ENCODE data around the gene RPN2. TPM values are rescaled to one million over a fixed set of nuclear protein-coding genes. Genes with fewer than 3 reads are reported as not detected.

Gene RPN2
- total RNA-seq, 1 donor = 218 TPM

DNA sequence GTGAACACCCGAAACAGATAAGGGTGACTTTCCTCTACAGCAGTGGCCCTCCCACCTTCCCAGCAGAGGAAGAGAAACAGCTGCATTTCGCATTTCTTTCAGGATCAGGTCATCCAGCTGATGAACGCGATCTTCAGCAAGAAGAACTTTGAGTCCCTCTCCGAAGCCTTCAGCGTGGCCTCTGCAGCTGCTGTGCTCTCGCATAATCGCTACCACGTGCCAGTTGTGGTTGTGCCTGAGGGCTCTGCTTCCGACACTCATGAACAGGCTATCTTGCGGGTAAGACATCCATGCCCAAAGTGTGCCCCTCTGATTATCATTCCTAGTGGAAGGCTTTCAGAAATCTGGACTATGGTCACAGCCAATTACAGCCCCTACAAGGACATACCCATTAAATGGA lies 28.0 kb downstream of the RPN2 start:
- TF ChIP-seq, protein P1, sequence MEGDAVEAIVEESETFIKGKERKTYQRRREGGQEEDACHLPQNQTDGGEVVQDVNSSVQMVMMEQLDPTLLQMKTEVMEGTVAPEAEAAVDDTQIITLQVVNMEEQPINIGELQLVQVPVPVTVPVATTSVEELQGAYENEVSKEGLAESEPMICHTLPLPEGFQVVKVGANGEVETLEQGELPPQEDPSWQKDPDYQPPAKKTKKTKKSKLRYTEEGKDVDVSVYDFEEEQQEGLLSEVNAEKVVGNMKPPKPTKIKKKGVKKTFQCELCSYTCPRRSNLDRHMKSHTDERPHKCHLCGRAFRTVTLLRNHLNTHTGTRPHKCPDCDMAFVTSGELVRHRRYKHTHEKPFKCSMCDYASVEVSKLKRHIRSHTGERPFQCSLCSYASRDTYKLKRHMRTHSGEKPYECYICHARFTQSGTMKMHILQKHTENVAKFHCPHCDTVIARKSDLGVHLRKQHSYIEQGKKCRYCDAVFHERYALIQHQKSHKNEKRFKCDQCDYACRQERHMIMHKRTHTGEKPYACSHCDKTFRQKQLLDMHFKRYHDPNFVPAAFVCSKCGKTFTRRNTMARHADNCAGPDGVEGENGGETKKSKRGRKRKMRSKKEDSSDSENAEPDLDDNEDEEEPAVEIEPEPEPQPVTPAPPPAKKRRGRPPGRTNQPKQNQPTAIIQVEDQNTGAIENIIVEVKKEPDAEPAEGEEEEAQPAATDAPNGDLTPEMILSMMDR (IDR thresholded peaks at IDR 0.05; ENCODE audit: insufficient read depth, low read depth, low read length) = no peak
- H3K4me3 ChIP-seq (ENCODE audit: low read depth, low read length) = no peak overlapping the region
- no peak for DNase-seq (ENCODE audit: low read depth)

DNA sequence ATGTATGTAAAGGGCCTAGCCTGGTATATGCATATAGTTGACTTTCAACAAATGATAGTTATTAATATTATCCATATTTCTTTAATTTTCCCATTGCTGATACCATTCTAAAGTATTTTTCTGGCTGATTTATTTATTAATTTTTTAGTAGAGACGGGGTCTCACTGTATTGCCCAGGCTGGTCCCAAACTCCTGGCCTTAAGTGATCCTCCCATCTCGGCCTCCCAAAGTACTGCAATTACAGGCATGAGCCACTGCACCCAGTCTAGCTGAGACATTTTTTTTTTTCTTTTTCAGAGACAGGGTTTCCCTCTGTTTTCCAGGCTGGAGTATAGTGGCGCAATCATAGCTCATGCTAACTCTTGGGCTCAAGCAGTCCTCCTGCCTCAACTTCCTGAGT lies 30.1 kb downstream of the RPN2 start:
- TF ChIP-seq, protein P1 (IDR thresholded peaks at IDR 0.05; ENCODE audit: insufficient read depth, low read depth, low read length) = no peak
- no peak overlapping the region for H3K4me3 ChIP-seq (ENCODE audit: low read depth, low read length)
- no peak for DNase-seq (ENCODE audit: low read depth)

DNA sequence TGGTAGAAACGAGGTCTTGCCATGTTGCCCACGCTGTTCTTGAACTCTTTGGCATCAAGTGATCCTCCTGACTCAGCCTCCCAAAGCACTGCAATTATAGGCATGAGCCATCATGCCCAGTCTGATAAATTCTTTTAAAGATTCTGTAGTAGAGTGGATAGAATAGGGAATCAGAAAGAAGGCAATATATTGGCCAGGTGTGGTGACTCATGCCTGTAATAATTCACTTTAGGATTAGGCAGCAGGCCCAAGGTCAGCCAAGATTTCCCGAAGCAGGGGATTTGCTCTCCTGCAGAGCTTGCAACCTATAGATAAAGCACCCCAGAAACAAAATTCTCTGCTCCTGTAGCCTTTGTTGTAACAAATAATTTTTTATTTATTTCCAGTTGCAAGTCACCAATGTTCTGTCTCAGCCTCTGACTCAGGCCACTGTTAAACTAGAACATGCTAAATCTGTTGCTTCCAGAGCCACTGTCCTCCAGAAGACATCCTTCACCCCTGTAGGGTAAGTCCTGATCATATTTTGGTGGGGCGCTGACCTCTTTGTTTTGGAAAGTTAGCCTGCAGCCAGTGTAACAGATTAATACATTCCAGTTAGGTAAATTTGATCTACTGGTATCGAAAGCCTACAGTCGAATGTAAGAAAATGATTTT lies 30.7 kb downstream of the RPN2 start:
- TF ChIP-seq, protein P1 (IDR thresholded peaks at IDR 0.05; ENCODE audit: insufficient read depth, low read depth, low read length) = no peak
- no peak overlapping the region for H3K4me3 ChIP-seq (ENCODE audit: low read depth, low read length)
- no peak for DNase-seq (ENCODE audit: low read depth)

DNA sequence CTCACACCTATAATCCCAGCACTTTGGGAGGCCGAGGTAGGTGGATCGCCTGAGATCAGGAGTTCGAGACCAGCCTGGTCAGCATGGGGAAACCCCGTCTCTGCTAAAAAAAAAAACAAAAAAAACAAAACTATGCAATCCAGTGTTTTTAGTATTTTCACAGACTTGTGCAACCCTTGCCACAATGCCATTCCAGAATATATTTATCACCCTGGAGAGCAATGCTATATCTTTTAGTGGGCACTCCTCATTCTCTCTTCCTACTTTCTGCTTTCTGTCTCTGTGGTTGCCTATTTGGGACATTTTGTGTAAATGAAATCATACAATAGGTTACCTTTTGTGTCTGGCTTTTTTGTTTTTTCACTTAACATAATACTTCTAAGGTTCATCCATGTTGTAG lies 39.3 kb downstream of the RPN2 start:
- H3K4me3 ChIP-seq (ENCODE audit: low read depth, low read length) = no peak overlapping the region
- DNase-seq (ENCODE audit: low read depth) = no peak
- TF ChIP-seq, protein P1 (IDR thresholded peaks at IDR 0.05; ENCODE audit: insufficient read depth, low read depth, low read length) = no peak

DNA sequence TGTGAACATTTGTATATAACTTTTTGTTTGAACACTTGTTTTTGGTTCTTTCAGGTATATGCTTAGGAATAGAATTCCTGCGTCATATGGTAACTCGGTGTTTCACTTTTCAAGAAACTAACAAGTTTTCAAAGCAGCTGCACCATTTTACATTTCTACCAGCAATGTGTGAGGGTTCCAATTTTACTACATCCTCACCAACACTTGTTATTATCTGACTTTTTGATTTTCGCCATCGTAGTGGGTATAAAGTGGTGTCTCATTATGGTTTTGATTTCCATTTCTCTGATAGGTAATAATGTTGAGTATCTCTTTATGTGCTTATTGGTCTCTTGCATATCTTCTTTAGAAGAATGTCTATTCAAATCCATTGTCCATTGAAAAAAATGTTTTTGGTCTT lies 39.8 kb downstream of the RPN2 start:
- DNase-seq (ENCODE audit: low read depth) = no peak
- no peak overlapping the region for H3K4me3 ChIP-seq (ENCODE audit: low read depth, low read length)
- TF ChIP-seq, protein P1 (IDR thresholded peaks at IDR 0.05; ENCODE audit: insufficient read depth, low read depth, low read length) = no peak

DNA sequence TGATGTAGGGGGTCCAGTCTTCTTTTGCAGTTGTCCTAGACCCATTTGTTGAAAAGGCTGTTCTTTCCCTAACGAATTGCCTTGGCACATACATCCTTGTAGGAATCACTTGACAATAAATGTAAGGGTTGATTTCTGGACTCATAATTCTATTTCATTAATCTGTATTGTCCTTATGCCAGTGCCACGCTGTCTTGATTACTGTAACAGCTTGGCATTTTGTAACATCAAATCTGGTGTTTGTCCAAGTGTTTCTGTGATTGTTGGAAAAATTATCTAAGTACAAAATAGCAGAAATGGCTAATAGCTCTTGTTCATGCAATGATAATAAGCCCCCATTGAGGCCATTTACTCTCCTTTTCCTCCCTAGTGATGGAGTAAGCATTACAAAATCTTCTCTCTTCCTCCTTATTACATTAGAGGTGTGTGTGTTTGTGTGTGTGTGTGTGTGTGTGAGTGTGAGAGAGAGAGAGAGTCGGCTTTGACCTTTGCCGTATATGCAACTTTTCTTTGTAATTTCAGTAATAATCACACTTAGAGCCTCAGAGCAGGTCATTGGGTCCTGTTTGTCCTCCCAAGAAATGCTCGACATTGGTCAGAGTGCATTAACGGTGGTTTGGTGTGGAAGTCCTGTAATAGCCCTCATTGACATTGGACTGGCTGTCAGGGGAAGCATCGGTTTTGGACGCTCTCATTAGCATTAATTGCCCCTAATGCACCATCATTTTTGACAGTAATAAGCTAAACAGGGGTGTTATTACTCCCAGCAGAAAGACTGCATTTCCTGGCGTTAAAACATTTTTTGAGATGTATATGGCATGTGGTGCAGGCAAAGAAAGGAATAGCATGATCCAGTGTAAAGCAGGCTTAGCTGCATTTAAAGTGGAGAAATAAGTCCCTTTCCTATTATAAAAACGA lies 40.9 kb downstream of the RPN2 start:
- no peak overlapping the region for H3K4me3 ChIP-seq (ENCODE audit: low read depth, low read length)
- TF ChIP-seq, protein P1 (IDR thresholded peaks at IDR 0.05; ENCODE audit: insufficient read depth, low read depth, low read length) = no peak
- no peak for DNase-seq (ENCODE audit: low read depth)
